Smooth muscle cell (in vitro differentiated cells): ENCODE results near the gene FGF22. TPM values are rescaled to one million over a fixed set of nuclear protein-coding genes. Genes with fewer than 3 reads are reported as not detected.

Experiments
- DNase-seq: peaks from one replicate; lab custom pipeline; 2025; ENCODE audit not compliant: unreplicated experiment; lab: John Stamatoyannopoulos, UW
- H2AFZ ChIP-seq: fragments of 200-600 bp; sonication (generic); 2 replicates; pipeline ENCODE4 v1.6.0; 2016; ENCODE audit warnings: antibody characterized with exemption, low read depth, mild to moderate bottlenecking
- H3F3A ChIP-seq: fragments of 200-600 bp; sonication (generic); 2 replicates; pipeline ENCODE4 v1.6.0; 2017; ENCODE audit warnings: antibody characterized with exemption, low read depth
- H3K27ac ChIP-seq: fragments of 200-600 bp; sonication (generic); 2 replicates; pipeline ENCODE4 v1.5.1; 2016; ENCODE audit warnings: low read depth, mild to moderate bottlenecking
- H3K27me3 ChIP-seq: fragments of 200-600 bp; sonication (generic); 2 replicates; pipeline ENCODE4 v1.6.1; 2016; ENCODE audit warnings: low read depth, mild to moderate bottlenecking
- H3K36me3 ChIP-seq: fragments of 200-600 bp; sonication (generic); 2 replicates; pipeline ENCODE4 v1.5.1; 2016; ENCODE audit warnings: low read depth
- H3K4me1 ChIP-seq: fragments of 200-600 bp; sonication (generic); 2 replicates; pipeline ENCODE4 v1.5.1; 2016; ENCODE audit warnings: low read depth
- H3K4me2 ChIP-seq: fragments of 200-600 bp; sonication (generic); 2 replicates; pipeline ENCODE4 v1.6.0; 2016; ENCODE audit warnings: mild to moderate bottlenecking
- H3K4me3 ChIP-seq: fragments of 200-600 bp; sonication (generic); 2 replicates; pipeline ENCODE4 v1.5.1; 2016; ENCODE audit warnings: mild to moderate bottlenecking
- H3K79me2 ChIP-seq: fragments of 200-600 bp; sonication (generic); 2 replicates; pipeline ENCODE4 v1.6.0; 2016; ENCODE audit warnings: low read depth, mild to moderate bottlenecking
- H3K9ac ChIP-seq: fragments of 200-600 bp; sonication (generic); 2 replicates; pipeline ENCODE4 v1.6.0; 2016; ENCODE audit warnings: low read depth
- H3K9me3 ChIP-seq: fragments of 200-600 bp; sonication (generic); replicated peaks from 2 replicates; pipeline ENCODE4 v1.5.1; 2016; ENCODE audit warnings: low read depth
- H4K20me1 ChIP-seq: fragments of 200-600 bp; sonication (generic); 2 replicates; pipeline ENCODE4 v1.6.0; 2016; ENCODE audit warnings: low read depth
- WGBS: methylation state at CpG from one replicate; pipeline ENCODE4 v1.1.7; 2016; ENCODE audit warnings: low lambda C conversion rate; 5-methylcytosine and 5-hydroxymethylcytosine counted together
- polyA plus RNA-seq: library from polyadenylated mRNA; unstranded; fragments of >200 nt; fragmentation: Nextera tagmentation; extraction: Ambion mirVana; gene quantifications from 2 replicates; pipeline ENCODE4 v1.2.1, GENCODE V29; 2016
- total RNA-seq: library from RNA; depleted of rRNA; stranded (reverse); fragments of >200 nt; gene quantifications from 2 replicates; pipeline ENCODE4 v1.2.3, GENCODE V29; 2014
- TF ChIP-seq, protein P1 (sequence below): fragments of 200-600 bp; sonication (generic); IDR thresholded peaks from 2 replicates; pipeline ENCODE4 v1.5.1; 2017; ENCODE audit warnings: borderline replicate concordance, mild to moderate bottlenecking, antibody characterized with exemption; ENCODE audit not compliant: insufficient read depth, poor library complexity, severe bottlenecking

Gene FGF22
- total and polyA plus RNA-seq, 2 experiments from 2014 or later, result 0.18 TPM; not detected in 1

DNA sequence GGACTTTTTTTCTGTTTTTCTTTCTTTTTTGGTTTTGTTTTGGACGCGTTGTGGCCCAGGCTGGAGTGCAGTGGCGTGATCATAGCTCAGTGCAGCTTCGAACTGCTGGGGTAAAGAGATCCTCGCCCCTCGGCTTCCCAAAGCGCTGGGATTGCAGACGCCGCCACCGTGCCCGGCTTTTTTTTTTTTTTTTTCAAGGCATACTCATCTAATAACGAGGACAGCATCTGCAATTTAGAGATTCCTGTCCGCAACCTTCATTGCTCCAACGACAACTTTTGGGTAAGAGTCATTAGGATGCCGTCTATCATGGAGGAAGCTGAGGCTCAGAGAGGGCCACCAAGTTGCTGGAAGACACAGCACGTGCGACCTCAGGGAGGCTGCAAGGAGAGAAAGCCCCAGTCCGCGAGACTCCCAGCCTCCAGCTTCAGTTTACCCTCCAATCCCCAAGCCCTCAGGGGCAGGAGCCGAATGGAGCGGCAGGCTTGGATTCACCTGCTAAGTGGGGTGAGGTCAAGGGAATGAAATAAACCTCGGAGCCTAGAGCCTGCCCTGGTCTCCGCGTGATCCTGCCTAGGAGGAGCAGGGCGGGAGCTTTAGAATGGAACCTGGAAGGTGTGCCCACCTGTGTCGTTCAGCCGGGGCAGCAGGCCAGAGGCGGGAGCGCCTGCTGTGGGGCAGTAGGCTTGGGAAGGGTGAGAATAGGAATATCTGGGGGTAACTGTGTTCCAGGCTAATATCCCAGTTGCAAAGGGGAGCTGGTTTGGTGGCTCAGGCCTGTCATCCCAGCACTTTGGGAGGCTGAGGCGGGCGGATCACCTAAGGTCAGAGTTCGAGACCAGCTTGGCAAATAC lies 5.7 kb upstream of the FGF22 start:
- DNase-seq, result no peak
- Histone ChIP-seq H3K9me3 (no peaks in the 10 kb centered on the region), H4K20me1 (no peaks in the 10 kb centered on the region), H3K4me2 (peak overlapping the region; percentile 98), H2AFZ (peak overlapping the region; percentile 99), H3K79me2 (peaks cover 9% of the 10 kb centered on the region), H3K27ac (peak overlapping the region; percentile 79), H3F3A (no peaks in the 10 kb centered on the region), H3K9ac (peak overlapping the region; percentile 83), H3K27me3 (no peaks in the 10 kb centered on the region), H3K4me1 (peaks cover 7% of the 10 kb centered on the region), H3K36me3 (no peaks in the 10 kb centered on the region), H3K4me3 (peak overlapping the region; percentile 88)
- TF ChIP-seq, protein P1, sequence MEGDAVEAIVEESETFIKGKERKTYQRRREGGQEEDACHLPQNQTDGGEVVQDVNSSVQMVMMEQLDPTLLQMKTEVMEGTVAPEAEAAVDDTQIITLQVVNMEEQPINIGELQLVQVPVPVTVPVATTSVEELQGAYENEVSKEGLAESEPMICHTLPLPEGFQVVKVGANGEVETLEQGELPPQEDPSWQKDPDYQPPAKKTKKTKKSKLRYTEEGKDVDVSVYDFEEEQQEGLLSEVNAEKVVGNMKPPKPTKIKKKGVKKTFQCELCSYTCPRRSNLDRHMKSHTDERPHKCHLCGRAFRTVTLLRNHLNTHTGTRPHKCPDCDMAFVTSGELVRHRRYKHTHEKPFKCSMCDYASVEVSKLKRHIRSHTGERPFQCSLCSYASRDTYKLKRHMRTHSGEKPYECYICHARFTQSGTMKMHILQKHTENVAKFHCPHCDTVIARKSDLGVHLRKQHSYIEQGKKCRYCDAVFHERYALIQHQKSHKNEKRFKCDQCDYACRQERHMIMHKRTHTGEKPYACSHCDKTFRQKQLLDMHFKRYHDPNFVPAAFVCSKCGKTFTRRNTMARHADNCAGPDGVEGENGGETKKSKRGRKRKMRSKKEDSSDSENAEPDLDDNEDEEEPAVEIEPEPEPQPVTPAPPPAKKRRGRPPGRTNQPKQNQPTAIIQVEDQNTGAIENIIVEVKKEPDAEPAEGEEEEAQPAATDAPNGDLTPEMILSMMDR, result no peak
- WGBS, result 29% methylated on average over 32 of the region's 32 CpGs

DNA sequence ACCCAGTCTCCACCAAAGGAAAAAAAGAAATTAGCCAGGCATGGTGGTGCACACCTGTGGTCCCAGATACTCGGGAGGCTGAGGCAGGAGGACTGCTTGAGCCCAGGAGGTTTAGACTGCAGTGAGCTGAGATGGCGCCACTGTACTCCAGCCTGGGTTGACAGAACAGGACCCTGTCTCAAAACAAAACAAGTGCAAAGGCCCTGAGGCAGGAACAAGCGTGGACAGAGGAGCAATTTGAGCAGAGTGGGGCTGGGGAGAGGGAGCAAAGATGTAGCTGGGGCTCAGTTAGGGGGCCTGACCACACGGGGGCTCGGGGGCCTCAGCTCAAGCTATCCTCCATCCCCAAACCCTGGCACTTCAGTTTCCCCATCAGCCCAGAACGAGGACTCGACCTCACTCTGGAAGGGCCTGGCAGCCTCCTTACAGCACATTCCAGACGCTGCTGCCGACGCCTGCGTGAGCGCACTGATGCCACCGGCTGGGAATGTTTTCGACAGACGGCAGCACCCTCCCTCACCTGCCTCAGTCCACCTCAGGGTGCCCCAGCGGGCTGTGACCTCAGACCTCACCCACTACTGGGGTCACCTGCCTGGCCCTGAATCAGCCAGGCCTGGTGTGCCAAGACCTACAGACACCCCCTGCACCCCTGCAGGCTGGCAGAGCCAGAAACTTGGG lies 4.6 kb upstream of the FGF22 start:
- Histone ChIP-seq H2AFZ (no peak overlapping the region), H3K9me3 (no peaks in the 10 kb centered on the region), H3K4me2 (no peak overlapping the region), H3K36me3 (no peaks in the 10 kb centered on the region), H4K20me1 (no peaks in the 10 kb centered on the region), H3K9ac (no peak overlapping the region), H3K4me3 (no peak overlapping the region), H3K27me3 (no peaks in the 10 kb centered on the region), H3K27ac (no peak overlapping the region), H3K4me1 (peaks cover 7% of the 10 kb centered on the region), H3F3A (no peaks in the 10 kb centered on the region), H3K79me2 (peaks cover 9% of the 10 kb centered on the region)
- no peak for DNase-seq
- TF ChIP-seq, protein P1, result no peak
- 91% methylated on average over 16 of the region's 16 CpGs for WGBS

DNA sequence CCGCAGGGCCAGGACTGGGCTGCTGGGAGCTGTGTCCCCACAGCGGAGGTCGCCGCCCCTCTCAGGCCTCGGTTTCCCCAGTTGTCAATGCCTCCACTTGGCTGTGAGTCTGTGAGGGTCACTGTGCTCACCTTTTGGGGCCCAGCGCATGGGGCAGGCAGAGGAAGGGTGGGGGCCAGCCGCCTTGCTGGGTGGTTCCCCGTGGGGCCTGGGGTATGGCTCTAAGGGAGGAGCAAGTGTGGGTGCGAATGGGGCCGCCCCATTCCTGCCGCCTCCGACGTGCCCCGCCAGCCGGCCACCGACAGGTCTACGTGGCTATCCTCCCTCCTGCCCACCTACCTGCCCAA lies 800 bp upstream of the FGF22 start:
- H3K36me3 ChIP-seq, result no peaks in the 10 kb centered on the region
- H3K4me2 ChIP-seq, result peak overlapping the region; percentile 86
- TF ChIP-seq, protein P1, result no peak
- H3K27ac ChIP-seq, result no peak overlapping the region
- peaks cover 6% of the 10 kb centered on the region for H3K4me1 ChIP-seq
- H3K9me3 ChIP-seq, result no peaks in the 10 kb centered on the region
- peaks cover 4% of the 10 kb centered on the region for H3K79me2 ChIP-seq
- no peak overlapping the region for H2AFZ ChIP-seq
- H3K9ac ChIP-seq, result peak overlapping the region; percentile 18
- H3F3A ChIP-seq, result no peaks in the 10 kb centered on the region
- H3K4me3 ChIP-seq, result peak overlapping the region; percentile 48
- no peaks in the 10 kb centered on the region for H3K27me3 ChIP-seq
- H4K20me1 ChIP-seq, result no peaks in the 10 kb centered on the region
- 71% methylated on average over 16 of the region's 17 CpGs for WGBS
- DNase-seq, result no peak
